ENCODE measurements around the gene SPACA4. TPM values are rescaled to one million over a fixed set of nuclear protein-coding genes. Genes with fewer than 3 reads are reported as not detected.

The SPACA4 gene
- total RNA-seq, 4 donors from 2014 or later, result not detected

DNA sequence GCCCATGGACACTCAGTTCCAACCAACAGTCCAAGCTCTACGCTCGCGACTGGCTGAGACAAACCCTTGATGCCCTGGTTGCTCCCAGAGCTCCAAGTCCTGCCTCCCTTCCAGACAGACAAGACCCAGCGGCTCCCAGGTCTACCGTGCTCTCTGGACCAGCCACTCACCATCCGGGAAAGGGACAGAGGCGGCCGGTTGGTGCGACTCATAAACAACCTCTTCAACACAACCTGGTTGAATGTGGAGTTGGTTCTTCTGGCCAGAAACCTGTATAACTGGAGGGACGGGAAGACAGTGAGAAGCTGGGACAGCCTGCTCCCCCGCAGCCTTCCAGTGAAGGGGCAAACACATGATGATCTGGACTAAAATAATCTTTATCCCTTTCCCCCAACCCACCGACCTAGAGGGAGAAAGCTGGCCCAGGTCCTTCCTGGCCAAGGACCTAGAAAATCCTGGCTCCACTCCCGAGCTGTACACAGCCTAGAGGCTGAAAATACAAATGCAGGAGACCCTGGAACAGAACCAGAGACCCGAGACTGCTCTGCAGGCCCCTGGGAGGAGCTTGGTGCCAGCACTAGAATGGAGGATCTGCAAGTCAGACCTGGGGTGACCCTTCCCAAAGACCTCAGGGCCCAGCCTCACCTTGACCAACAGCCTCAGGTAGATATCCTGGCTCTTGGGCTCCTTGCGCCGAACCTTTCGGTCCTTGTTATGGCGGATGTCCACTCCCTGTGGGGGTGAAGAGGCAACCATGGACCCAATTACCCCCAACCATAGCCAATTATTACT is 10.8 kb downstream of the SPACA4 start:
- 50% methylated on average over 2 of the region's 18 CpGs; no CpG with 5 or more reads in 1 of the 2 donors for WGBS, 2 donors (ENCODE audit: low coverage in 1 of 2)
- TF ChIP-seq POLR2A (IDR thresholded peaks at IDR 0.05), result no peak
- no peak for TF ChIP-seq POLR2AphosphoS5 (IDR thresholded peaks at IDR 0.05)
- TF ChIP-seq EP300 (IDR thresholded peaks at IDR 0.05), result no peak
- TF ChIP-seq CTCF (IDR thresholded peaks at IDR 0.05), result no peak

GRCh38 chr19:48618278-48618915 is 11.9 kb downstream of the SPACA4 start:
- ATAC-seq, result no peak
- Histone ChIP-seq H3K9me3 (no peaks in the 10 kb centered on the region), H3K27ac (peak overlapping the region; percentile 80 to 98 (median 90)), H3K36me3 (peaks cover 0 to 47% of the 10 kb centered on the region in 2 donors), H3K4me3 (peak overlapping the region; percentile 64 to 85), H3K4me1 (peaks cover 2 to 81% (median 20%) of the 10 kb centered on the region in 3 donors), H3K27me3 (no peaks in the 10 kb centered on the region)
- WGBS, 2 donors (ENCODE audit: low coverage in 1 of 2), result 2% methylated on average over 8 to 15 of the region's 18 CpGs
- TF ChIP-seq EP300 (IDR thresholded peaks at IDR 0.05) (no peak), POLR2AphosphoS5 (IDR thresholded peaks at IDR 0.05) (no peak), CTCF (IDR thresholded peaks at IDR 0.05) (no peak), POLR2A (IDR thresholded peaks at IDR 0.05) (no peak)

More for the DNA sequence above, 10.8 kb downstream of the SPACA4 start:
- Histone ChIP-seq H3K36me3 (peaks cover 0 to 47% of the 10 kb centered on the region in 2 donors), H3K4me1 (peaks cover 2 to 71% (median 14%) of the 10 kb centered on the region in 3 donors), H3K9me3 (no peaks in the 10 kb centered on the region), H3K27ac (peak overlapping the region in 3 of 4 donors; percentile 89 to 98 (median 91)), H3K27me3 (no peaks in the 10 kb centered on the region), H3K4me3 (peak overlapping the region in 1 of 2 donors; percentile 85)
- ATAC-seq, result no peak

- peak within 1 kb of the TSS; percentile 89 to 98 (median 92) for H3K27ac ChIP-seq
- no CpG with 5 or more reads among the region's 69 CpGs for WGBS, 2 donors (ENCODE audit: low coverage in 1 of 2)
- peaks cover 0 to 47% of the 10 kb centered on the region in 2 donors for H3K36me3 ChIP-seq
- H3K9me3 ChIP-seq, result no peaks in the 10 kb centered on the region
- no peaks in the 10 kb centered on the region for H3K27me3 ChIP-seq
- TF ChIP-seq CTCF (IDR thresholded peaks at IDR 0.05), result no peak
- peak; percentile 97 for TF ChIP-seq POLR2AphosphoS5 (IDR thresholded peaks at IDR 0.05)
- no peak for TF ChIP-seq EP300 (IDR thresholded peaks at IDR 0.05)
- TF ChIP-seq POLR2A (IDR thresholded peaks at IDR 0.05), result peak; percentile 89 to 94
- peak; percentile 93 for ATAC-seq
- peak within 1 kb of the TSS; percentile 64 to 85 for H3K4me3 ChIP-seq
- peaks cover 2 to 87% (median 24%) of the 10 kb centered on the region in 3 donors for H3K4me1 ChIP-seq
Measured at GRCh38 chr19:48618916-48619691, 12.6 kb downstream of the SPACA4 start, which contains the start of the genes RPL18 and SPHK2. Gene RPL18, minus strand, starts transcription at chr19:48619178. Its CDS starts 35 bp downstream, at chr19:48619143. Gene SPHK2, plus strand, starts transcription at chr19:48619506. Its CDS starts 1,009 bp downstream, at chr19:48620515.

GRCh38 chr19:48619692-48620585 is 13.4 kb downstream of the SPACA4 start:
- peaks cover 0 to 40% of the 10 kb centered on the region in 2 donors for H3K36me3 ChIP-seq
- peaks cover 2 to 89% (median 30%) of the 10 kb centered on the region in 3 donors for H3K4me1 ChIP-seq
- no peak for ATAC-seq
- peak overlapping the region; percentile 89 to 98 (median 92) for H3K27ac ChIP-seq
- H3K4me3 ChIP-seq, result peak overlapping the region; percentile 43 to 85
- H3K27me3 ChIP-seq, result no peaks in the 10 kb centered on the region
- H3K9me3 ChIP-seq, result no peaks in the 10 kb centered on the region
- 49 to 100% methylated on average over 1 to 2 of the region's 6 CpGs for WGBS, 2 donors (ENCODE audit: low coverage in 1 of 2)
- TF ChIP-seq CTCF (IDR thresholded peaks at IDR 0.05) (peak in 1 of 4 experiments; percentile 29), EP300 (IDR thresholded peaks at IDR 0.05) (no peak)
